ENCODE results near the gene UBE2M.

Gene UBE2M

GRCh38 chr19:58560007-58560887 is 1.8 kb upstream of the UBE2M start:
- Histone ChIP-seq H3K4me1 (peaks cover 9% of the 10 kb centered on the region), H3K36me3 (peaks cover 17% of the 10 kb centered on the region), H3K4me3 (ENCODE audit: low read depth, low read length) (peak overlapping the region; percentile 82), H3K27me3 (peaks cover 4% of the 10 kb centered on the region; the same call in 1 of the 2 replicates), H3K9me3 (no peaks in the 10 kb centered on the region)
- DNase-seq, result no peak
- TF ChIP-seq CTCF (IDR thresholded peaks at IDR 0.05; ENCODE audit: low read depth, low read length), result no peak

- peaks cover 4% of the 10 kb centered on the region; the same call in 1 of the 2 replicates for H3K27me3 ChIP-seq
- DNase-seq, result peak; percentile 95
- H3K36me3 ChIP-seq, result peaks cover 15% of the 10 kb centered on the region
- no peak for TF ChIP-seq CTCF (IDR thresholded peaks at IDR 0.05; ENCODE audit: low read depth, low read length)
- peak overlapping the region; percentile 82 for H3K4me3 ChIP-seq (ENCODE audit: low read depth, low read length)
- H3K4me1 ChIP-seq, result peaks cover 9% of the 10 kb centered on the region
- no peaks in the 10 kb centered on the region for H3K9me3 ChIP-seq
Observed at GRCh38 chr19:58559275-58560006, 1.0 kb upstream of the UBE2M start.

GRCh38 chr19:58558623-58559274 is 338 bp upstream of the UBE2M start:
- peaks cover 4% of the 10 kb centered on the region; the same call in 1 of the 2 replicates for H3K27me3 ChIP-seq
- peaks cover 15% of the 10 kb centered on the region for H3K36me3 ChIP-seq
- peak; percentile 100 for DNase-seq
- no peak for TF ChIP-seq CTCF (IDR thresholded peaks at IDR 0.05; ENCODE audit: low read depth, low read length)
- H3K9me3 ChIP-seq, result no peaks in the 10 kb centered on the region
- H3K4me1 ChIP-seq, result peaks cover 11% of the 10 kb centered on the region
- peak overlapping the region; percentile 82 for H3K4me3 ChIP-seq (ENCODE audit: low read depth, low read length)

GRCh38 chr19:58557221-58558065 is 968 bp downstream of the UBE2M start:
- Histone ChIP-seq H3K4me3 (ENCODE audit: low read depth, low read length) (peak overlapping the region; percentile 99), H3K4me1 (peaks cover 8% of the 10 kb centered on the region), H3K36me3 (peaks cover 18% of the 10 kb centered on the region), H3K9me3 (no peaks in the 10 kb centered on the region), H3K27me3 (peaks cover 1% of the 10 kb centered on the region; the same call in 1 of the 2 replicates)
- no peak for TF ChIP-seq CTCF (IDR thresholded peaks at IDR 0.05; ENCODE audit: low read depth, low read length)
- no peak for DNase-seq

- peaks cover 8% of the 10 kb centered on the region for H3K4me1 ChIP-seq
- no peak for TF ChIP-seq CTCF (IDR thresholded peaks at IDR 0.05; ENCODE audit: low read depth, low read length)
- DNase-seq, result no peak
- peaks cover 25% of the 10 kb centered on the region for H3K36me3 ChIP-seq
- no peaks in the 10 kb centered on the region for H3K9me3 ChIP-seq
- peak overlapping the region; percentile 99 for H3K4me3 ChIP-seq (ENCODE audit: low read depth, low read length)
- H3K27me3 ChIP-seq, result no peaks in the 10 kb centered on the region
Observed at GRCh38 chr19:58556622-58557220, 1.7 kb downstream of the UBE2M start.
